D721Med (cell line): ENCODE measurements around the gene PDZRN3.

Experiments used
- DNase-seq: peaks from one replicate; pipeline ENCODE4 v3.0.0; 2011; ENCODE audit warnings: low spot score; ENCODE audit not compliant: insufficient read length
- FAIRE-seq: peaks from 2 replicates; lab custom pipeline; 2011; peaks lifted over from hg19 to GRCh38; lab: Jason Lieb, UNC
- CTCF ChIP-seq: IDR thresholded peaks from 2 replicates; pipeline ENCODE4 v1.5.1; 2012; ENCODE audit warnings: mild to moderate bottlenecking, control low read depth; ENCODE audit not compliant: insufficient read depth; ENCODE audit errors: missing control alignments

Gene PDZRN3

GRCh38 chr3:73582535-73582934, 42.2 kb downstream of the PDZRN3 start:
- DNase-seq (no peak), FAIRE-seq (no peak)
- TF ChIP-seq CTCF: no peak

- no peak for TF ChIP-seq CTCF
- FAIRE-seq (no peak), DNase-seq (no peak)
Observed at GRCh38 chr3:73581134-73581846, 43.5 kb downstream of the PDZRN3 start.

GRCh38 chr3:73580343-73580742, 44.4 kb downstream of the PDZRN3 start:
- DNase-seq (no peak), FAIRE-seq (no peak)
- no peak for TF ChIP-seq CTCF

GRCh38 chr3:73577704-73578103, 47.0 kb downstream of the PDZRN3 start:
- FAIRE-seq (no peak), DNase-seq (no peak)
- no peak for TF ChIP-seq CTCF

GRCh38 chr3:73576999-73577461, 47.7 kb downstream of the PDZRN3 start:
- no peak for TF ChIP-seq CTCF
- DNase-seq (no peak), FAIRE-seq (no peak)

GRCh38 chr3:73575953-73576352, 48.8 kb downstream of the PDZRN3 start:
- no peak for DNase-seq
- no peak for FAIRE-seq
- no peak for TF ChIP-seq CTCF

- no peak for FAIRE-seq
- DNase-seq: no peak
- TF ChIP-seq CTCF: no peak
Observed at GRCh38 chr3:73575519-73575918, 49.2 kb downstream of the PDZRN3 start.
